HEK293T (cell line): ENCODE results near the gene FOXP4.

Experiments used
- FOXA1 ChIP-seq: fragments of 450-650 bp; IDR thresholded peaks from 2 replicates; pipeline ENCODE4 v1.6.1; 2016; ENCODE audit warnings: mild to moderate bottlenecking
- FOXK2 ChIP-seq: fragments of 450-650 bp; IDR thresholded peaks from 2 replicates; pipeline ENCODE4 v1.6.1; 2016; ENCODE audit warnings: mild to moderate bottlenecking

DNA sequence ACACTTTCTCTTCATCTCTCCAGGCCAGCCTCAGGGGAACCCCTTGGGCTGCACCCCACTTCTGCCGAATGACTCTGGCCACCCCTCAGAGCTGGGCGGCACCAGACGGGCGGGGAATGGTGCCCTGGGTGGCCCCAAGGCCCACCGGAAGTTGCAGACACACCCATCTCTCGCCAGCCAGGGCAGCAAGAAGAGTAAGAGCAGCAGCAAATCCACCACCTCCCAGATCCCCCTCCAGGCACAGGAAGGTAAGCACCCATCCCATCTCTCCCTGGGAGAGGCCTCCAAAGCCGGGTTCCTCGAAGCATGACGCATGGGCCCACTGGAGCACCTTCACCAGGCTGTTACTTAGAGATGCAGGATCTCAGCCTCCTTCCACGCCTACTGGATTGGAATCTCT lies 103.4 kb downstream of the FOXP4 start:
- TF ChIP-seq FOXK2 (no peak), FOXA1 (no peak)
